ENCODE data around the gene RRP9.

DNA sequence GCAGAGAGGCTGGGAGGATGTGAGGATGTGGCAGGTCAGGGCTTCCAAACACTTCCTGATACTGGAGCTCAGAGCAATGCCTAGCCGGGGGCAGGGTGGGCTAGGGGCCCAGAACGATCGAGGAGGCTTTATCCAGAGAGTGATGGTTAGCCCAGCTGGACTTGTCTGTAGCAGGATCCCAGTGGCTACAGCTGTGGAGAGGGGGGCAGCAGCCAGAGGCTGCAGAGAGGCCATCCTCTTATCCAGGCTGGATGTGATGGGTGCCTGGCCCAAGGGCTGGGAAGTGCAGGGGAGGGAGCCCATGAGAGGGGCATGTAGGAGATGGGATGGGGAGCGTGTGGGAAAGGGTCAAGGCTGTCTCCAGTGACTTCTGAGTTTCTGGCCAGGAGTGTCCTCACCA, 5.1 kb upstream of the RRP9 start:
- TF ChIP-seq, protein P1, sequence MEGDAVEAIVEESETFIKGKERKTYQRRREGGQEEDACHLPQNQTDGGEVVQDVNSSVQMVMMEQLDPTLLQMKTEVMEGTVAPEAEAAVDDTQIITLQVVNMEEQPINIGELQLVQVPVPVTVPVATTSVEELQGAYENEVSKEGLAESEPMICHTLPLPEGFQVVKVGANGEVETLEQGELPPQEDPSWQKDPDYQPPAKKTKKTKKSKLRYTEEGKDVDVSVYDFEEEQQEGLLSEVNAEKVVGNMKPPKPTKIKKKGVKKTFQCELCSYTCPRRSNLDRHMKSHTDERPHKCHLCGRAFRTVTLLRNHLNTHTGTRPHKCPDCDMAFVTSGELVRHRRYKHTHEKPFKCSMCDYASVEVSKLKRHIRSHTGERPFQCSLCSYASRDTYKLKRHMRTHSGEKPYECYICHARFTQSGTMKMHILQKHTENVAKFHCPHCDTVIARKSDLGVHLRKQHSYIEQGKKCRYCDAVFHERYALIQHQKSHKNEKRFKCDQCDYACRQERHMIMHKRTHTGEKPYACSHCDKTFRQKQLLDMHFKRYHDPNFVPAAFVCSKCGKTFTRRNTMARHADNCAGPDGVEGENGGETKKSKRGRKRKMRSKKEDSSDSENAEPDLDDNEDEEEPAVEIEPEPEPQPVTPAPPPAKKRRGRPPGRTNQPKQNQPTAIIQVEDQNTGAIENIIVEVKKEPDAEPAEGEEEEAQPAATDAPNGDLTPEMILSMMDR (IDR thresholded peaks at IDR 0.05) = no peak
- TF ChIP-seq POLR2A (IDR thresholded peaks at IDR 0.05) = no peak
